Activated CD4-positive, alpha-beta T cell treated with anti-CD3 and anti-CD28 coated beads, Interleukin-2, Interleukin-4, amounts not matched to agents 100 ng/mL and 50 ng/mL, durations not matched to agents 16 hours and 8 hours (primary cell): ENCODE measurements around the gene NCK1.
"Not testable (repeated sequence)": the region's sequence is repeated elsewhere in the genome, so short reads cannot be mapped to it uniquely, and the experiment has no call there.

Experiments
- DNase-seq: peaks from one replicate; pipeline ENCODE4 v3.0.0-alpha.2; 2020; ENCODE audit warnings: low spot score

The NCK1 gene

GRCh38 chr3:136987398-136987980, 125.5 kb downstream of the NCK1 start:
- DNase-seq, result not testable (repeated sequence)

- no peak for DNase-seq
Observed at GRCh38 chr3:136988651-136989050, 126.6 kb downstream of the NCK1 start.

GRCh38 chr3:136989781-136990524, 127.9 kb downstream of the NCK1 start:
- no peak for DNase-seq

GRCh38 chr3:136990826-136991225, 128.8 kb downstream of the NCK1 start:
- DNase-seq, result no peak

GRCh38 chr3:136992115-136992514, 130.1 kb downstream of the NCK1 start:
- no peak for DNase-seq

- DNase-seq, result no peak
Observed at GRCh38 chr3:136994772-136995516, 132.9 kb downstream of the NCK1 start.

- DNase-seq, result no peak
Observed at GRCh38 chr3:136995652-136996051, 133.6 kb downstream of the NCK1 start.
